Measurements from ENCODE around the gene CSNK2A1.

GRCh38 chr20:573414-574296, 30.1 kb upstream of the CSNK2A1 start:
- TF ChIP-seq CTCF (conservative IDR thresholded peaks at IDR 0.05 in 1 of 2, IDR thresholded peaks at IDR 0.05 in 1 of 2; ENCODE audit: extremely low read depth in 1 of 2, insufficient read depth in 1 of 2, low read depth in 1 of 2, low read length in 2 of 2) (no peak), EZH2 (IDR thresholded peaks at IDR 0.05; ENCODE audit: borderline replicate concordance, low read length) (no peak)

All from mammary epithelial cell (primary cell).